ENCODE measurements around the gene UCK1.

- TF ChIP-seq FOXM1 (IDR thresholded peaks at IDR 0.05; ENCODE audit: borderline replicate concordance) (no peak), L3MBTL2 (conservative IDR thresholded peaks at IDR 0.05) (no peak), FOXA1 (IDR thresholded peaks at IDR 0.05) (no peak)
Observed at GRCh38 chr9:131559421-131560000, 28.4 kb upstream of the UCK1 start.
